ENCODE measurements around the gene TMEM121B.

GRCh38 chr22:17105143-17106129, 15.7 kb downstream of the TMEM121B start:
- TF ChIP-seq CTCF (IDR thresholded peaks at IDR 0.05): no peak
- no peak for TF ChIP-seq POLR2A (IDR thresholded peaks at IDR 0.05)
